Activated T-helper 2 cell treated with anti-CD3 and anti-CD28 coated beads, Interferon-gamma antibody, Interleukin-2, Interleukin-4, amounts not matched to agents 10 μg/mL and 5 μg/mL and 100 μg/mL, durations not matched to agents 14 hours and 24 hours and 36 hours (primary cell): ENCODE data around the gene LRRTM4. TPM values are rescaled to one million over a fixed set of nuclear protein-coding genes. Genes with fewer than 3 reads are reported as not detected.

Experiments used
- DNase-seq: peaks from one replicate; pipeline ENCODE4 v3.0.0; 2021; ENCODE audit warnings: low spot score
- H3K27ac Mint-ChIP-seq: one replicate; pipeline ENCODE4 v1.8.0; 2021; ENCODE audit warnings: mixed read lengths
- H3K27me3 Mint-ChIP-seq: one replicate; pipeline ENCODE4 v1.8.0; 2021; ENCODE audit warnings: low read depth, mixed read lengths
- H3K36me3 Mint-ChIP-seq: one replicate; pipeline ENCODE4 v1.8.0; 2021; ENCODE audit warnings: low read depth, mixed read lengths
- H3K4me1 Mint-ChIP-seq: one replicate; pipeline ENCODE4 v1.8.0; 2021; ENCODE audit warnings: low read depth, mixed read lengths
- H3K4me3 Mint-ChIP-seq: one replicate; pipeline ENCODE4 v1.8.0; 2021; ENCODE audit warnings: low read depth, mild to moderate bottlenecking, moderate library complexity, mixed read lengths
- H3K9me3 Mint-ChIP-seq: one replicate; pipeline ENCODE4 v1.8.0; 2021; ENCODE audit warnings: mixed read lengths
- intact Hi-C: fragments of 100-400 bp; cut with micrococcal nuclease; formaldehyde crosslinking; loops from one replicate; pipeline ENCODE4 v1.15.1; 2023
- total RNA-seq: library from RNA; stranded (reverse); gene quantifications from 2 replicates; pipeline ENCODE4 v1.2.3, GENCODE V29; 2022

LRRTM4 gene
- total RNA-seq, result not detected in 2 replicates

- peaks cover 24% of the 10 kb centered on the region for H3K9me3 Mint-ChIP-seq
- intact Hi-C loops, result no loop called here
- no peak within 1 kb of the TSS for H3K4me3 Mint-ChIP-seq
- H3K4me1 Mint-ChIP-seq, result no peaks in the 10 kb centered on the region
- H3K27me3 Mint-ChIP-seq, result no peaks in the 10 kb centered on the region
- H3K27ac Mint-ChIP-seq, result no peak within 1 kb of the TSS
- DNase-seq, result no peak
- no peaks in the 10 kb centered on the region for H3K36me3 Mint-ChIP-seq
These were observed at the start of gene LRRTM4 for GRCh38 chr2:77521931-77522470. Gene LRRTM4 (minus strand): TSS chr2:77522376.

GRCh38 chr2:77571545-77571944, 49.4 kb upstream of the LRRTM4 start:
- H3K4me3 Mint-ChIP-seq, result no peak overlapping the region
- H3K27ac Mint-ChIP-seq, result no peak overlapping the region
- intact Hi-C loops, result no loop called here
- DNase-seq, result no peak
- H3K4me1 Mint-ChIP-seq, result no peaks in the 10 kb centered on the region
- H3K27me3 Mint-ChIP-seq, result no peaks in the 10 kb centered on the region
- H3K9me3 Mint-ChIP-seq, result peaks cover 26% of the 10 kb centered on the region
- H3K36me3 Mint-ChIP-seq, result no peaks in the 10 kb centered on the region

- intact Hi-C loops, result no loop called here
- Mint-ChIP-seq H3K9me3 (peaks cover 31% of the 10 kb centered on the region), H3K36me3 (no peaks in the 10 kb centered on the region), H3K4me1 (no peaks in the 10 kb centered on the region), H3K27ac (no peak overlapping the region), H3K27me3 (no peaks in the 10 kb centered on the region), H3K4me3 (no peak overlapping the region)
- DNase-seq, result no peak
These were observed 45.5 kb upstream of the LRRTM4 start for GRCh38 chr2:77567723-77568122.

DNA sequence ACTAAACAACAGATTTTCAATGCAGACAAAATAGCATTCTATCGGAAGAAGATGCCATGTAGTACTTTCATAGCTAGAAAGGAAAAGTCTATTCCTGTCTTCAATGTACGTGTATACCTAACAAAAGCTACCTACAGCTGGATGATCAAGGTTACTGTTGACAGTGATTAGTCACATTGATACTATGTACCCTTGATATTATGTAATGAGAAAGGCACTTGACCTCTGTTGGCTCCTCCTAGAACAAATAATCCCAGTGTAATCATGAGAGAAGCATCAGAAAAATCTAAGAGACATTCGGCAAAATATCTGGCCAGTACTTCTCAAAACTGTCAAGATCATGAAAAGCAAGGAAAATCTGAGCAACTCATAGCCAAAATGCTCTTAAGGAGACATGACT, 44.4 kb upstream of the LRRTM4 start:
- Mint-ChIP-seq H3K27ac (no peak overlapping the region), H3K4me1 (no peaks in the 10 kb centered on the region), H3K4me3 (no peak overlapping the region), H3K36me3 (no peaks in the 10 kb centered on the region), H3K9me3 (peaks cover 31% of the 10 kb centered on the region), H3K27me3 (no peaks in the 10 kb centered on the region)
- intact Hi-C loops, result no loop called here
- no peak for DNase-seq

DNA sequence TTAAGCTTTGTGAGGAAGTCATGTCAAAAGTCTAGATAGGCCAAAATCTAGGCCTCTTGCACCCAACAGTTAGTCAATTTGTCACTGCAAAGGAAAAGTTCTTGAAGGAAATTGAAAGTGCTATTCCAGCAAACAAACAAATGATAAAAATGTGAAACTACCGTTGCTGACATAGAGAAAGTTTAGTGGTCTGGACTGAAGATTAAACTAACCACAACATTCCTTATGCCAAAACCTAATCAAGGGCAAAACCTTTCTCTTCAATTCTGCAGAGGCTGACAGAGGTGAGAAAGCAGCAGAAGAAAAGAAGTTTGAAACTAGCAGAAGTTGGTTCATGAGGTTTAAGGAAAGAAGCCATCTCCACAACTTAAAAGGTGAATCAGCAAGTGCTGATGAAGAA, 44.0 kb upstream of the LRRTM4 start:
- no peaks in the 10 kb centered on the region for H3K36me3 Mint-ChIP-seq
- intact Hi-C loops, result no loop called here
- no peak for DNase-seq
- H3K27ac Mint-ChIP-seq, result no peak overlapping the region
- no peak overlapping the region for H3K4me3 Mint-ChIP-seq
- no peaks in the 10 kb centered on the region for H3K4me1 Mint-ChIP-seq
- H3K27me3 Mint-ChIP-seq, result no peaks in the 10 kb centered on the region
- peaks cover 33% of the 10 kb centered on the region for H3K9me3 Mint-ChIP-seq

GRCh38 chr2:77552956-77553355, 30.8 kb upstream of the LRRTM4 start:
- Mint-ChIP-seq H3K4me1 (no peaks in the 10 kb centered on the region), H3K27ac (no peak overlapping the region), H3K36me3 (no peaks in the 10 kb centered on the region), H3K4me3 (no peak overlapping the region), H3K27me3 (no peaks in the 10 kb centered on the region), H3K9me3 (peaks cover 29% of the 10 kb centered on the region)
- DNase-seq, result no peak
- intact Hi-C loops, result no loop called here

DNA sequence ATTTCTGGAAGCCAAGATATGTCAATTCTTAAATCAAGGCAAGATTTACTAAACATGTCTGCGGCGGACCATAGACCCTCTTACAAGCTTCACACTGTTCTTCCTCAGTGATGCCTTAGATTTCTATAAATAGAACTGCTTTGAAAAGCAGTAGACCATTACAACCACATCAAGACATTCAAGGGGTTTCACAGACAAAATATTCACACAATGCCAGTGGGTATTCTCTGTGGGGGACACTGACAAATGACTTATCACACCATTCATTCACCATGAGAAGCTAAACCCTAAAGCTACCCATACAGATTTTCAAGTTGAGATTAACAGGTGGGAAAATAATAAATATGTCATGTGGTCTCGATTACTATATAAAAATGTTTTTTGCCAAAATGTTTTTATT, 15.9 kb upstream of the LRRTM4 start:
- no peak for DNase-seq
- intact Hi-C loops, result no loop called here
- Mint-ChIP-seq H3K4me3 (no peak overlapping the region), H3K27me3 (no peaks in the 10 kb centered on the region), H3K4me1 (no peaks in the 10 kb centered on the region), H3K27ac (no peak overlapping the region), H3K36me3 (no peaks in the 10 kb centered on the region), H3K9me3 (peaks cover 31% of the 10 kb centered on the region)

DNA sequence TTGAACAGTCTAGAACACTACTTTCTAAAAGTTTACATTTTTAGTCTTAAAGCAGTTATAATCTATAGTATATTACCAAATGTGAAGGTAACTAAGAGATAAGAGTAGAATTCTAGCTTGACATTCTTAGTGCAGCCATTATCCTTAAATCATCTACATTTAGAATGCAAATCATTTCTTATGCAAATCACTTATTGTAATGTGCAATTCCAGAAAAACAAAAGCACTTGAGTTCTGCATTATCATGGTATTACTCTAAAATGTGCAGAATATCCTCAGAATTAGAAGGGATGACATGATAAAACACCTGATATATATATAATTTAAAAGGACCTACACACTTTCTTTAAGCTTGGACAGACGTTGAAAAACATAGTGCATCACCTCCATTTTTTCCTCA, 712 bp upstream of the LRRTM4 start:
- Mint-ChIP-seq H3K36me3 (no peaks in the 10 kb centered on the region), H3K27me3 (no peaks in the 10 kb centered on the region), H3K4me1 (no peaks in the 10 kb centered on the region), H3K27ac (no peak overlapping the region), H3K4me3 (no peak overlapping the region), H3K9me3 (peaks cover 18% of the 10 kb centered on the region)
- no peak for DNase-seq
- intact Hi-C loops, result no loop called here

DNA sequence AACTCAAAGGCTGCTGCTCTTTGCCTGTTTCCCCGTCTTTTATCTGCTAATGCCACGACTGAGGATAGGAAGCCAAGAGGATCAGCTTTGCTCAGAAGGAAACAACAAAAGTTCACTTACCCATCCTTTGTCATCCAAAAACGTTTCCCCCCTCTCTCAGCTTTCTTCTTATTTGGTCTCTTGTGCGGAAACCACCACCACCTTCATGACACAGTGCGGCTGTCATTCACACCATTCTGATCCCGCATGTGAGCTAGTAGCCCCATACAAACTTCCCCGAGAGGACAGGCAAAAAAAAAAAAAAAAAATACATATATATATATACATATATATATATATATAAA, 656 bp downstream of the LRRTM4 start:
- Mint-ChIP-seq H3K4me3 (no peak overlapping the region), H3K27ac (no peak overlapping the region)
- intact Hi-C loops, result no loop called here

GRCh38 chr2:77520641-77521547, 1.3 kb downstream of the LRRTM4 start:
- H3K4me1 Mint-ChIP-seq, result no peaks in the 10 kb centered on the region
- H3K36me3 Mint-ChIP-seq, result no peaks in the 10 kb centered on the region
- intact Hi-C loops, result no loop called here
- no peak for DNase-seq
- H3K9me3 Mint-ChIP-seq, result peaks cover 20% of the 10 kb centered on the region
- no peaks in the 10 kb centered on the region for H3K27me3 Mint-ChIP-seq
- no peak overlapping the region for H3K4me3 Mint-ChIP-seq
- H3K27ac Mint-ChIP-seq, result no peak overlapping the region

More for the DNA sequence above, 656 bp downstream of the LRRTM4 start:
- Mint-ChIP-seq H3K4me1 (no peaks in the 10 kb centered on the region), H3K27me3 (no peaks in the 10 kb centered on the region), H3K9me3 (peaks cover 21% of the 10 kb centered on the region), H3K36me3 (no peaks in the 10 kb centered on the region)
- DNase-seq, result no peak

GRCh38 chr2:77519888-77520506, 2.2 kb downstream of the LRRTM4 start:
- Mint-ChIP-seq H3K4me3 (no peak overlapping the region), H3K36me3 (no peaks in the 10 kb centered on the region), H3K4me1 (no peaks in the 10 kb centered on the region), H3K27ac (no peak overlapping the region), H3K9me3 (peaks cover 20% of the 10 kb centered on the region), H3K27me3 (no peaks in the 10 kb centered on the region)
- intact Hi-C loops, result no loop called here
- DNase-seq, result no peak

- Mint-ChIP-seq H3K9me3 (peaks cover 20% of the 10 kb centered on the region), H3K27ac (no peak overlapping the region), H3K27me3 (no peaks in the 10 kb centered on the region), H3K4me1 (no peaks in the 10 kb centered on the region), H3K36me3 (no peaks in the 10 kb centered on the region), H3K4me3 (no peak overlapping the region)
- no peak for DNase-seq
- intact Hi-C loops, result no loop called here
These were observed 2.9 kb downstream of the LRRTM4 start for GRCh38 chr2:77519164-77519887.

DNA sequence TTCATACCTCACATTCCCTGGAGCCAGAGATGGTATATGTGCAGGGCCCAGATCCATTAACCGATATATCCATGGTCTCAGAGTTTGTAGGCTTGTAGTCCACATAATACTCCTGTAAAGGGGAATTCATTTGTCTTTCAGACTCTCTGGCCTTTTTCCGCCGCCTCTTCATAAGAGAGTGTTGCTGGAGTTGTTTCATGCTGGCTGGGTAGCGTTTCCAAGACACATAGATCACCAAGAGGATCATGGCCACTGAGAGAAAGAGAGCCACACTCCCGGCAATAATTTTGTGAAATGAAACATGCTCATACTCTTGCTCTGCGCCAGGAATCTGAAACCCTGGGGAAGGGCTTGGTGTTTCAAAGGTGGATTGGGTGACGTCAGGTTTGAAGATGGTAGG, 3.9 kb downstream of the LRRTM4 start:
- H3K27me3 Mint-ChIP-seq, result no peaks in the 10 kb centered on the region
- H3K4me3 Mint-ChIP-seq, result no peak overlapping the region
- no peaks in the 10 kb centered on the region for H3K36me3 Mint-ChIP-seq
- peaks cover 20% of the 10 kb centered on the region for H3K9me3 Mint-ChIP-seq
- no peaks in the 10 kb centered on the region for H3K4me1 Mint-ChIP-seq
- DNase-seq, result no peak
- intact Hi-C loops, result no loop called here
- H3K27ac Mint-ChIP-seq, result no peak overlapping the region
